ENCODE data around the gene KRT1.
"Not testable (repeated sequence)": the region's sequence is repeated elsewhere in the genome, so short reads cannot be mapped to it uniquely, and the experiment has no call there.

Gene KRT1

DNA sequence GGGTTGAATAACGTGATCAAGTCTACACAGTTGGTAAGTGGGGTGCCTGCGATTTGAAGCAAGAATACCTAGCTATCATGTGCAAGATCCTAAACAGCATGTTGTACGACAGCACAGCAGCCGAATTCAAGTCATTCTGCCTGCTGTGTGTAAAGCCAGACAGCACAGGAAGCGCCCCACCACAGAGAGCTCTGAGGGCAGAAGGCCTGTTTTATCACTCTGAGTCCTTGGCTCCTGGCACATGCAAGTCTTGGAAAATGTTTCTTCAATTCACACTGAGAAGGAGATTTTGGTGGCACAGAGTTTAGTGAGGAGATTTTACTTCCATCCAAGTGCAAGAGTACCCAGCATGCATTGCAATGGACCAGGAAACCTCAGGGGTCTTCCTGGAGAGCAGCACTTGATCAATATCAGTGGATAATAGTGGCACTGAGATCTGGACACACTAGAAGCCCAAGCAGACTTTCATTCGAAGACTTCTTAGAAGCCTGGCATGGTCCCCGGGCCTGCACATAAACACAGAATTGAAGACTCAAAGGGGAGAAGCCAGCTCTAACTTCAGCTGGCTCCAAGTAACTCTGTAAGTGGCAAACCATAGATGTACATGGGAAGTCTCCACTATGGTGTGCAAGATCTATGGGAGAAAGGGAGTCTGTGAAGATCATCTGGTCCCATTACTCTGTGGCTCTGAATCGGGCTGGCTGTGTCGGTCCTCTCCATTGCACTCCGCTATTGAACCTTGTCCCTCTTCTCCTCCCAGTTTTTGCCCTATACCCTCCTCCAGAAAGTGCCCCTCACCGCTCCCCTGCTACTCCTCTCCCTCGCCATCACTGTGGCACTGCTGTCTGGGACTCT lies 1.5 kb upstream of the KRT1 start:
- FAIRE-seq, result no peak

- no peak for FAIRE-seq
Measured at GRCh38 chr12:52679875-52680274, 332 bp downstream of the KRT1 start.

GRCh38 chr12:52677671-52678070 lies 2.5 kb downstream of the KRT1 start:
- no peak for FAIRE-seq

DNA sequence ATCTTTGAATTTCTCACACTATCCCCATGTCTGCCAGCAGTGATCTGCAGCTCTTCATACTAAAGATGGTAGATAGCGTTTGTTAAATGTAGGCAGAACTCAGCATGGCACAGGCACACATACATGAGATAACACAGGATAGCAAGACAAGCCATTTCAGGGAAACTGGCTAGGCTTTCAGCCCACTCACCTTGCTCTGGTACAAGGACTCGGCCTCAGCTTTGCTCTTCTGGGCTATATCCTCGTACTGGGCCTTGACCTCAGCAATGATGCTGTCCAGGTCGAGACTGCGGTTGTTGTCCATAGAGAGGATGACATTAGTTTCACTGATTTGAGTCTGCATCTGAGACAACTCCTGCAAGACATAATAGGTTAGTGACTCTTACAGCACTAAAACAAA lies 3.1 kb downstream of the KRT1 start:
- no peak for FAIRE-seq

DNA sequence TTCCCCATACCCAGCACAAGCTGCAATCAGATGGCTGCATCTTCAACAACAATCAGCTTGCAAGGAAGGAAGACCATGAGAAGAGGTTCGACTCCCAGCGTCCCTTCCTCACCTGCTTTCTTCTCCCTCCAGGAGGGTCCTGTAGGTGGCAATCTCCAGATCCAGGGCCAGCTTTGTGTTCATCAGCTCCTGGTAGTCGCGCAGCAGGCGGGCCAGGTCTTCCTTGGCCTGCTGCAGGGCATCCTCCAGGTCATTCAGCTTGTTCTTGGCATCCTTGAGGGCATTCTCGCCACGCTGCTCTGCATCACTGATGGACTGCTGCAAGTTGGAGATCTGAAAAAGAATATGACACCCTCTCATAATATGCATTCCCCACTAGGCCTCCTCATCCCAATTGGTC lies 4.0 kb downstream of the KRT1 start:
- no peak for FAIRE-seq

DNA sequence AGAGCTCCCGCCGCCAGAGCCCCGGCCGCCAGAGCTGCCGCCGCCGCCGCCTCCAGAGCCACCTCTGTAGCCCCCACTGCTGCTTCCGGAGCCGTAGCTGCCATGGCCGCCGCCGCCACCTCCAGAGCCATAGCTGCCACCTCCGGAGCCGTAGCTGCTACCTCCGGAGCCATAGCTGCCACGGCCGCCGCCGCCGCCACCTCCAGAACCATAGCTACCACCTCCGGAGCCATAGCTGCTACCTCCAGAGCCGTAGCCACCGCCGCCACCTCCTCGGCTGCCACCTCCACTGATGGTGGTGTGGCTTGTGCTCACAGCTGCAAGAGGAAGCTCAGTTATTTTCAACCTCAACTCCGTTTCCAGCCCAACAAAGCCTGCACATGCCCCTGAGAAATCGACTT lies 4.9 kb downstream of the KRT1 start:
- FAIRE-seq, result no peak

DNA sequence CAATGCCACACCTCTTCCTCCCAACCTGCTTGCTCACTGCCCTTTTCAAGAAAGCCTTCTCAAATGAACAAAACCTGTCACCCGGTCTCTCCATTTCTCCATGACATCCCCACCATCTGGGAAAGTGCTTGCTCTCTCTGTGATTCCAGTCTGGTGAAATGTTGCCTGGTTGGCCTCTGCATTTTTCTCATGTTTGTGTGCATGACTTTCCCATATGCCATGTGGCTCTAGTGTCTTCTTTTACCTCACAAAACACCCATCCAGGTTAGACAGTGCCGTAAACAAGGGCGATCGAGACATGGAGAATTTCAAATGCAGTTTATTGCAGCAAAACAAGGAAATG lies 5.8 kb downstream of the KRT1 start:
- no peak for FAIRE-seq

DNA sequence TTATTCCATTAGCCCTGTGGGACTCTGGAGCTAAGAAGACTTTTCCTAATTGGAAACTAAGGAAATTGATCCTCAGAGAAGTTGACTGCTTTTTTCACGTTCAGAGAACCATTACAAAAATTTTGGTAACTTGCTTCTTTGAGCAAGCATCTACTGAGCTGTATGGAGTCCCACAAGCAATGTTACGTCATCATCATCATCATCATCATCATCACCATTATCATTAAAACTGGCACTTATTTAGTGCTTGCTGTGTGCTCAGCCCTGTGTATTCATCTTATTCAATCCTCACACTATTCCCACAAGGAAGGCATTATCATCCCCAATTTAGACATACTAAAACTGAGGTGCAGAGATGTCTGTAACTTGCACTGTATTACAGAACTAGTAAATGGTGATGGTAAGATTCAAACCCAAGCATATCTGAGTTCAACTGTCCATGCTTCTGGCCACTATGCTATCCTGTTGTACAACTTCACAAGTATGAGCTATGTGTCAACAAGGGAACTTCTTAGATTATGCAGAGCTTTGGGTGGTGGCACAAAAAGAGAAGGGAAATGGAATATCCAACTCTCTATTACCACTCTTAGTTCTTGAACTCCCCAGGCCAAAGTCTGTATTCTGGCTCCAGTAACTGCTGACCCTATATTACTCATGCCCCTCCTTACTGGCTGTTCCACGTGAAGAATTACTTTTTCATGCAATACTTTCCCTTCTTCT lies 6.3 kb downstream of the KRT1 start:
- no peak for FAIRE-seq

DNA sequence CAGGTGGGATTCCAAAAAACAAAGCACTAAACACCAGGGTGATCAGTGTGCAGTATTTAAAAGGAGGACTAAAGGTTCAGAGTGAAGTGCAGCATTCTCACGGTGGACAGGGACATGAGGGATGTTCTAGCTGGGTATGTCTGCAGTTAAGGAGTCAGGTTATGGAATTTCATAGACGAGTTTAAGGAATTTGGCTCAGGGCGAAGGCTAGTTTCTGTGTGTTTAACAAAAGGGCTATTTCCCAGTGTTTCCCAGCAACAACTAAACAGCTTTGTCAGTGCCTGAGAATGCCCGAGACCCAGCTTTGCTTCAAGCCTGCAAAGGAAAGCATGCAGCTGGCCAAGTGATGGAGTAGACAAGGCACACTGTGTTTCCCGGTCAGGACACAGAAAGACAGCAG lies 7.0 kb downstream of the KRT1 start:
- FAIRE-seq, result no peak

- FAIRE-seq, result no peak
Measured at GRCh38 chr12:52672321-52672933, 7.8 kb downstream of the KRT1 start.

GRCh38 chr12:52670961-52671360 lies 9.2 kb downstream of the KRT1 start:
- FAIRE-seq, result no peak

GRCh38 chr12:52670506-52670905 lies 9.7 kb downstream of the KRT1 start:
- FAIRE-seq, result no peak

DNA sequence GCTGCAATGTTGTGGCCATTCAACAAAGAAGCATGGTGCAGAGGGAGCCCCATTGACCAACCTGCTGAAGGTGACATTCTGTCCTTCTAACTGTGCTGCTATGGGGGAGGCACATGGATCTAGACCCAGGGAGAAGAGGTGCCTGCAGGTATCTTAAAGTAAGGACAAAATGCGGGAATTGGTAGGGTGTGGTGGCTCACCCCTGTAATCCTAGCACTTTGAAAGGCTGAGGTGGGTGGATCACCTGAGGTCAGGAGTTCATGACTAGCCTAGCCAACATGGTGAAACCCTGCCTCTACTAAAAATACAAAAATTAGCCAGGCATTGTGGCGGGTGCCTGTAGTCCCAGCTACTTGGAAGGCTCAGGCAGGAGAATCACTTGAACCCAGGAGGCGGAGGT lies 10.3 kb downstream of the KRT1 start:
- not testable (repeated sequence) for FAIRE-seq

- no peak for FAIRE-seq
Measured at GRCh38 chr12:52669426-52669825, 10.8 kb downstream of the KRT1 start.

DNA sequence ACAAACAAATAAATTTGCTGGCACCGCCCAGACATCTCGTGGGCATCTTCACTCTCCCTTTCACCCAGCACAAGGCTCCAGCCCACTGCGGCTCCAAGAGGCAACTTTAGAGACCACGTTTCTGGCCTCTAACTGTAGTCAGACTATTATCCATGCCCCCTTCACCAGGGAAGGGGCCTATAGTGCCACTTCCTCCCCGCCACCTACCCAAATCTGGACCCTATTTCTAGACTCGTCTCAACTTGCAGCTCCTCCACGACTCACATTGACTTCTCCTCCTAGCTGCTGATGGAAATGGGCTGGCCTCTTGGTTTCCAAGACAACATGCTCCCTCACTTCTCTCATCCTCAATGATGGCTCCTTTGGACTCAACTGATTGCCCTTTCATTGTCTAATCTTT lies 12.3 kb downstream of the KRT1 start:
- FAIRE-seq, result no peak

GRCh38 chr12:52667509-52667908 lies 12.7 kb downstream of the KRT1 start:
- no peak for FAIRE-seq

DNA sequence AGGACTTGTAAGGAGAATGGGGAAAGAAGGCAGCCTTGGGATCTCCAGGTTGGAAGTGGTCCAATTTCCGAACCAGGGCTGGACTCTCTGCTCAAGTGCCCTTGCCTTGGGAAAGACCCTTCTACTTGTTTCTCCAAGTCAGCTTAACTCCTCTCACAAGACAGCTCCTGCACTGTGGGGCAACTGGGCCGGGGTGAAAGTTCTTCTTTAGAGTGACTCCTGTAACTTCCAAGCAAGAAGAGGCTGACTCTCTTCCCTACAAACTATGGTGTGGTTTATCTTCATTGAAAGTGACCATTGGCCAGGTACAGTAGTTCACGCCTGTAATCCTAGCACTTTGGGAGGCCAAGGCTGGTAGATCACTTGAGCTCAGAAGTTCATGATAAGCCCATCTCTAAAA lies 13.7 kb downstream of the KRT1 start:
- FAIRE-seq, result no peak

DNA sequence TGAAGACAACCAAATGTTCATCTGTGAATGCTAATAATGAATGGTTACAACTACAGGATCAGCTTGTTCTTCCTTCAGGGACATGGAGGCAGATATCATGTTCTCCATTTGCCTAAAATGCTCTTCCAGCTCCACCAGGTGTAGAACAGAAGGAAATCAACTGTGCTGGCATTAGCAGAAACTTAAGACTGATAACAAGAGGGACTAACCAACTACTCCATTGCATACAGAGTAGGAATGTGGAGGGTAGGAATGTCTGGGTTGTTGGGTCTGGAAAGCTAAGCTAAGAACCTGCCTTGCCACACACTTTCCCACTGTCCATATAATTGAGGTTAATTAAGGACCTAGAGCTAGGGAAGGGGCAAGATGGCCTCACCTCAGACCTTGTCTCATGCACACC lies 16.8 kb downstream of the KRT1 start:
- FAIRE-seq, result no peak

DNA sequence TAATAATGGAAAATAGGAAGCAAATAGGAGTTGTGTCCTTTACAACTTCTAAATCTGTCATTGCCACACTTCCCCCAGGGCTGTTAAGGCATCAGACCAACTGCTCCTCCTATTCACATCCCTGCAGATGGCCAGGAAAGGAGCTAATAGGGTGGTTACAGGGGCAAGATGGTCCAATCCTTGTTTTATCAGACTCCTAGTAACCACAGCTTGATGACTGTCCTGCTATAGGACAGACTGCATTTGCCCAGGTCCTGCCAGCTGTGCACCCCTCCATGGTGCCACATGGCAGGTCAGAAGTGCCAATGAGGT lies 17.3 kb downstream of the KRT1 start:
- no peak for FAIRE-seq

GRCh38 chr12:52662093-52662917 lies 17.9 kb downstream of the KRT1 start:
- no peak for FAIRE-seq

- no peak for FAIRE-seq
Measured at GRCh38 chr12:52661668-52662067, 18.5 kb downstream of the KRT1 start.

DNA sequence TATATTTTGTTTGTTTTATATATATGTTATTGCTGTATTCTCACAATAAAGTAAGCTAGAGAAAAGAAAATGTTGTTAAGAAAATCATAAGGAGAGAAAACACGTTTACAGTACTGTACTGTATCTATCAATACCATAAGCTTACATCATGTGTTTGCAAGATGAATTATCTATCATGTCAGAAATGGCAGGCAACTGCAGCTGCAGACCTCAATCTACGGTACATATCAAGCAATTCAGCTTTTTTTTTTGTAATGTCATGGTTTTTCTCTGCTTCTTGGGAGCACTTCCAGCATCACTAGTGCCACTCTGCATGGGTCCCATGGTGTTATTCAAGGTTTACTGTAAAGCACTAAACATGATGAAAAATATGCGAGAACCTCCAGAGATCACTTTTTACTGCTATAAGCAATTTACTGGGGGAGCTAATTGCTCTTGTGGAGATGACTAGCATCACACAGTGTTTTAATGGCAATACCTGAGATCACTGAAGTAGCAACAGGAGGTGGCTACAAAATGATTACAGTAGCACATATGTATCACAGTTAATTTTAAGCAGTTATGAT lies 19.2 kb downstream of the KRT1 start:
- no peak for FAIRE-seq

GRCh38 chr12:52659951-52660350 lies 20.3 kb downstream of the KRT1 start:
- FAIRE-seq, result no peak
